Measurements from ENCODE around the gene PHF14. TPM values are rescaled to one million over a fixed set of nuclear protein-coding genes. Genes with fewer than 3 reads are reported as not detected.

PHF14 gene
- total RNA-seq, 4 donors from 2014 or later = 26.6 to 172 (median 42.9) TPM

- Histone ChIP-seq H3K27ac (no peak overlapping the region), H3K4me3 (no peak overlapping the region), H3K27me3 (no peaks in the 10 kb centered on the region), H3K4me1 (no peaks in the 10 kb centered on the region), H3K36me3 (no peaks in the 10 kb centered on the region), H3K9me3 (no peaks in the 10 kb centered on the region)
- DNase-seq = no peak
- TF ChIP-seq POLR2A (IDR thresholded peaks at IDR 0.05) (no peak), CTCF (IDR thresholded peaks at IDR 0.05) (no peak)
Observed at GRCh38 chr7:11078247-11078834, 104.7 kb downstream of the PHF14 start.

- Histone ChIP-seq H3K9me3 (no peaks in the 10 kb centered on the region), H3K4me1 (no peaks in the 10 kb centered on the region), H3K4me3 (no peak overlapping the region), H3K36me3 (no peaks in the 10 kb centered on the region), H3K27ac (no peak overlapping the region), H3K27me3 (no peaks in the 10 kb centered on the region)
- TF ChIP-seq POLR2A (IDR thresholded peaks at IDR 0.05) (no peak), CTCF (IDR thresholded peaks at IDR 0.05) (no peak)
- DNase-seq = no peak
Observed at GRCh38 chr7:11079907-11080306, 106.2 kb downstream of the PHF14 start.

DNA sequence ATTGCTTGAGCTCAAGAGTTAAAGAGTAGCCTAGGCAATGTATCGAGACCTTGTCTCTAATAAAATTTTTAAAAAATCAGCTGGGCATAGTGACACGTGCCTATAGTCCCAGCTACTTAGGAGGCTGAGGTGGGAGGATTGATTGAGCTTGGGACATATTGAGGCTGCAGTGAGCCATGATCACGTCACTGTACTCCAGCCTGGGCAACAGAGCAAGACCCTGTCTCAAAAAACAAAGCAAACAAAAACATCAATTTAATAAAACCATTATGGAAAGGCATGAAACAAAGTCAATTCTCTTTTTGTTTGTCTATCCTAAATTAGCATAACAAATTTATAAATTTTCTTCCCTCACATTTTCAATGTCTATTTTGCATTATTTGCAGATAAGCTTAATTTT is 108.4 kb downstream of the PHF14 start:
- TF ChIP-seq POLR2A (IDR thresholded peaks at IDR 0.05) (no peak), CTCF (IDR thresholded peaks at IDR 0.05) (no peak)

DNA sequence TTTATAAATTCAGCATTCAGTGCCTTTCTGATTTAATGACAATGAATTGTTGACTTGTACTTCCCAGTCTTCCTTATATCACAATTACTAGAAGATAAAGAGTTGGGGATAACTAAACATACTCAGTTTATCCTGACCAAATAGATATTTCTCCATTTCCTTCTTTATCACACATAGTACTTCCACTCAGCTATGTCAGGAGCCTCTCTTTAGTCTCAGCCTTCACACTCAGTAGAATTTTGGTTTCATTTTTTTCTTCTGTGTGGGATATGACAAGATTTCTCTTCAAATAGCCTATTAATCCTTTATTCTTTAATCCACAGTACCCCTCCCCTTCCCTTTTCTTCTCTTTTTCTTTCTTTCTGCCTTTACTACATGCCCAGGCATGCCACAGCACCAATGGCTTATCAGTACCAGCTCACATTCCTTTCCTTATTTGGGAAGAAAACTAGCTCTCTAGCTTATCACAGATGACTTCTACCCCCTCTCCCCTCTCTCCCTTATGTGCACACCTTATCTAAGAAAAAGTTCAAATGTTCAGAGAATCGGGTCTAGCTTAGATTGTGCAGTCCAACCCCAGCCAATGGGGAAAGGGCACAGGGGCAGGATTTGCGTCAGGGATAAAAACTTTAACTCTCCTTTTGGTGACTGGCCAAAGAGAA is 109.0 kb downstream of the PHF14 start:
- no peak for TF ChIP-seq POLR2A (IDR thresholded peaks at IDR 0.05)
- no peak for TF ChIP-seq CTCF (IDR thresholded peaks at IDR 0.05)
- DNase-seq = no peak
- no peak overlapping the region for H3K27ac ChIP-seq

More for the DNA sequence above, 108.4 kb downstream of the PHF14 start:
- H3K27me3 ChIP-seq = no peaks in the 10 kb centered on the region
- no peaks in the 10 kb centered on the region for H3K36me3 ChIP-seq
- no peak overlapping the region for H3K4me3 ChIP-seq
- no peaks in the 10 kb centered on the region for H3K9me3 ChIP-seq
- no peaks in the 10 kb centered on the region for H3K4me1 ChIP-seq
- no peak overlapping the region for H3K27ac ChIP-seq
- DNase-seq = no peak

GRCh38 chr7:11083214-11083568 is 109.5 kb downstream of the PHF14 start:
- Histone ChIP-seq H3K9me3 (no peaks in the 10 kb centered on the region), H3K4me1 (no peaks in the 10 kb centered on the region), H3K4me3 (no peak overlapping the region), H3K27me3 (no peaks in the 10 kb centered on the region), H3K36me3 (no peaks in the 10 kb centered on the region), H3K27ac (no peak overlapping the region)
- TF ChIP-seq POLR2A (IDR thresholded peaks at IDR 0.05) = no peak
- no peak for TF ChIP-seq CTCF (IDR thresholded peaks at IDR 0.05)
- no peak for DNase-seq

More for the DNA sequence above, 109.0 kb downstream of the PHF14 start:
- Histone ChIP-seq H3K27me3 (no peaks in the 10 kb centered on the region), H3K9me3 (no peaks in the 10 kb centered on the region), H3K4me1 (no peaks in the 10 kb centered on the region), H3K36me3 (no peaks in the 10 kb centered on the region), H3K4me3 (no peak overlapping the region)
